ENCODE data around the gene RBMS1. TPM values are rescaled to one million over a fixed set of nuclear protein-coding genes. Genes with fewer than 3 reads are reported as not detected.

Gene RBMS1
- polyA plus RNA-seq, 1 donor from 2014 or later = 8.4 TPM

GRCh38 chr2:160319700-160320099 lies 173.9 kb downstream of the RBMS1 start:
- H4K20me1 ChIP-seq (ENCODE audit: insufficient read depth) = no peaks in the 10 kb centered on the region
- TF ChIP-seq SMC3 (conservative IDR thresholded peaks at IDR 0.05; ENCODE audit: poor library complexity) (no peak), CTCF (IDR thresholded peaks at IDR 0.05; ENCODE audit: poor library complexity, severe bottlenecking) (no peak), RAD21 (conservative IDR thresholded peaks at IDR 0.05) (no peak)
- no peak overlapping the region for H3K9ac ChIP-seq (ENCODE audit: low read length)
- no peaks in the 10 kb centered on the region for H3K79me2 ChIP-seq (replicated peaks; ENCODE audit: insufficient read depth, low read length)
- H3K4me3 ChIP-seq (ENCODE audit: low read length) = no peak overlapping the region
- H3K9me2 ChIP-seq (ENCODE audit: insufficient read depth, low read length) = no peaks in the 10 kb centered on the region
- no peak overlapping the region for H3K4me2 ChIP-seq (ENCODE audit: low read length)
- H3K27ac ChIP-seq (ENCODE audit: low read length) = no peak overlapping the region
- peaks cover 71% of the 10 kb centered on the region for H3K27me3 ChIP-seq (ENCODE audit: insufficient read depth, low read depth, low read length)
- H2AFZ ChIP-seq (ENCODE audit: low read depth, low read length) = no peak overlapping the region
- no peaks in the 10 kb centered on the region for H3K36me3 ChIP-seq (ENCODE audit: insufficient read depth, low read length)
- H3K9me3 ChIP-seq (ENCODE audit: low read length) = no peaks in the 10 kb centered on the region
- no peaks in the 10 kb centered on the region for H3F3A ChIP-seq (ENCODE audit: insufficient read depth, low read length, poor library complexity, severe bottlenecking)

- H3K27me3 ChIP-seq (ENCODE audit: insufficient read depth, low read depth, low read length) = peaks cover 85% of the 10 kb centered on the region
Observed at GRCh38 chr2:160318218-160318617, 175.4 kb downstream of the RBMS1 start.

More at GRCh38 chr2:160318218-160318617, 175.4 kb downstream of the RBMS1 start:
- H3K9ac ChIP-seq (ENCODE audit: low read length) = no peak overlapping the region
- no peaks in the 10 kb centered on the region for H3K9me3 ChIP-seq (ENCODE audit: low read length)
- TF ChIP-seq MXI1 (conservative IDR thresholded peaks at IDR 0.05; ENCODE audit: poor library complexity, severe bottlenecking) (no peak), TAF1 (IDR thresholded peaks at IDR 0.05; ENCODE audit: low read depth) (no peak), CTCF (IDR thresholded peaks at IDR 0.05; ENCODE audit: poor library complexity, severe bottlenecking) (no peak), RAD21 (conservative IDR thresholded peaks at IDR 0.05) (no peak), SMC3 (conservative IDR thresholded peaks at IDR 0.05; ENCODE audit: poor library complexity) (no peak), REST (IDR thresholded peaks at IDR 0.05; ENCODE audit: borderline replicate concordance) (no peak), EZH2 (IDR thresholded peaks at IDR 0.05; ENCODE audit: borderline replicate concordance, insufficient read depth, low read length, poor library complexity, severe bottlenecking) (no peak), EP300 (conservative IDR thresholded peaks at IDR 0.05; ENCODE audit: poor library complexity, severe bottlenecking) (no peak), POLR2AphosphoS5 (IDR thresholded peaks at IDR 0.05) (no peak)
- no peaks in the 10 kb centered on the region for H3K9me2 ChIP-seq (ENCODE audit: insufficient read depth, low read length)
- no peak overlapping the region for H3K27ac ChIP-seq (ENCODE audit: low read length)
- H4K20me1 ChIP-seq (ENCODE audit: insufficient read depth) = no peaks in the 10 kb centered on the region
- no peak overlapping the region for H3K4me2 ChIP-seq (ENCODE audit: low read length)
- H3K4me3 ChIP-seq (ENCODE audit: low read length) = no peak overlapping the region
- H2AFZ ChIP-seq (ENCODE audit: low read depth, low read length) = no peak overlapping the region
- no peaks in the 10 kb centered on the region for H3F3A ChIP-seq (ENCODE audit: insufficient read depth, low read length, poor library complexity, severe bottlenecking)
- no peaks in the 10 kb centered on the region for H3K79me2 ChIP-seq (replicated peaks; ENCODE audit: insufficient read depth, low read length)
- H3K36me3 ChIP-seq (ENCODE audit: insufficient read depth, low read length) = no peaks in the 10 kb centered on the region

Data from neural cell (in vitro differentiated cells).